Parathyroid adenoma (tissue), 2 donors: Measurements from ENCODE around the gene PRUNE2.

ENCODE experiments used
- H2AFZ ChIP-seq: fragments of 300-600 bp; sonication (generic); one replicate; pipeline ENCODE4 v1.7.0; 2017; ENCODE audit warnings: antibody characterized with exemption, mild to moderate bottlenecking
- H3K27ac ChIP-seq: fragments of 300-600 bp; sonication (generic); one replicate; pipeline ENCODE4 v1.7.0; 2017
- H3K27me3 ChIP-seq: fragments of 300-600 bp; sonication (generic); one replicate; pipeline ENCODE4 v1.7.0; 2017; ENCODE audit warnings: low read length; ENCODE audit not compliant: control insufficient read depth, insufficient read depth
- H3K36me3 ChIP-seq: fragments of 300-600 bp; sonication (generic); one replicate; pipeline ENCODE4 v1.7.0; 2017; ENCODE audit warnings: low read length; ENCODE audit not compliant: control insufficient read depth, insufficient read depth
- H3K4me1 ChIP-seq: fragments of 300-600 bp; sonication (generic); one replicate; pipeline ENCODE4 v1.7.0; 2017; ENCODE audit warnings: control low read depth
- H3K4me2 ChIP-seq: fragments of 300-600 bp; sonication (generic); one replicate; pipeline ENCODE4 v1.7.0; 2017; ENCODE audit warnings: low read length
- H3K4me3 ChIP-seq: fragments of 300-600 bp; sonication (generic); one replicate; pipeline ENCODE4 v1.7.0; 2017; ENCODE audit warnings: low read depth, low read length
- H3K79me2 ChIP-seq: fragments of 300-600 bp; sonication (generic); one replicate; pipeline ENCODE4 v1.7.0; 2017; ENCODE audit warnings: control low read depth
- H3K9ac ChIP-seq: fragments of 300-600 bp; sonication (generic); one replicate; pipeline ENCODE4 v1.7.0; 2017; ENCODE audit warnings: mild to moderate bottlenecking
- H3K9me3 ChIP-seq: fragments of 300-600 bp; sonication (generic); one replicate; pipeline ENCODE4 v1.7.0; 2017; ENCODE audit warnings: low read length; ENCODE audit not compliant: control insufficient read depth
- TF ChIP-seq, protein P1 (sequence below): fragments of 300-600 bp; sonication (generic); IDR thresholded peaks from one replicate; pipeline ENCODE4 v1.7.0; 2017; ENCODE audit warnings: antibody characterized with exemption, mild to moderate bottlenecking
- donor health status: primary hyperparathyroidism.

Gene PRUNE2

GRCh38 chr9:76561900-76562299 is 344.0 kb downstream of the PRUNE2 start:
- Histone ChIP-seq H3K36me3 (no peaks in the 10 kb centered on the region), H3K9me3 (no peaks in the 10 kb centered on the region), H3K27me3 (no peaks in the 10 kb centered on the region), H3K9ac (no peak overlapping the region), H2AFZ (no peak overlapping the region), H3K4me1 (peaks cover 10% of the 10 kb centered on the region), H3K27ac (no peak overlapping the region), H3K79me2 (no peaks in the 10 kb centered on the region), H3K4me3 (no peak overlapping the region), H3K4me2 (no peak overlapping the region)
- TF ChIP-seq, protein P1, sequence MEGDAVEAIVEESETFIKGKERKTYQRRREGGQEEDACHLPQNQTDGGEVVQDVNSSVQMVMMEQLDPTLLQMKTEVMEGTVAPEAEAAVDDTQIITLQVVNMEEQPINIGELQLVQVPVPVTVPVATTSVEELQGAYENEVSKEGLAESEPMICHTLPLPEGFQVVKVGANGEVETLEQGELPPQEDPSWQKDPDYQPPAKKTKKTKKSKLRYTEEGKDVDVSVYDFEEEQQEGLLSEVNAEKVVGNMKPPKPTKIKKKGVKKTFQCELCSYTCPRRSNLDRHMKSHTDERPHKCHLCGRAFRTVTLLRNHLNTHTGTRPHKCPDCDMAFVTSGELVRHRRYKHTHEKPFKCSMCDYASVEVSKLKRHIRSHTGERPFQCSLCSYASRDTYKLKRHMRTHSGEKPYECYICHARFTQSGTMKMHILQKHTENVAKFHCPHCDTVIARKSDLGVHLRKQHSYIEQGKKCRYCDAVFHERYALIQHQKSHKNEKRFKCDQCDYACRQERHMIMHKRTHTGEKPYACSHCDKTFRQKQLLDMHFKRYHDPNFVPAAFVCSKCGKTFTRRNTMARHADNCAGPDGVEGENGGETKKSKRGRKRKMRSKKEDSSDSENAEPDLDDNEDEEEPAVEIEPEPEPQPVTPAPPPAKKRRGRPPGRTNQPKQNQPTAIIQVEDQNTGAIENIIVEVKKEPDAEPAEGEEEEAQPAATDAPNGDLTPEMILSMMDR, result no peak
